Measurements from ENCODE around the gene COQ3.

The COQ3 gene

GRCh38 chr6:99330159-99330558, 63.8 kb downstream of the COQ3 start:
- DNase-seq = peak; percentile 24

DNA sequence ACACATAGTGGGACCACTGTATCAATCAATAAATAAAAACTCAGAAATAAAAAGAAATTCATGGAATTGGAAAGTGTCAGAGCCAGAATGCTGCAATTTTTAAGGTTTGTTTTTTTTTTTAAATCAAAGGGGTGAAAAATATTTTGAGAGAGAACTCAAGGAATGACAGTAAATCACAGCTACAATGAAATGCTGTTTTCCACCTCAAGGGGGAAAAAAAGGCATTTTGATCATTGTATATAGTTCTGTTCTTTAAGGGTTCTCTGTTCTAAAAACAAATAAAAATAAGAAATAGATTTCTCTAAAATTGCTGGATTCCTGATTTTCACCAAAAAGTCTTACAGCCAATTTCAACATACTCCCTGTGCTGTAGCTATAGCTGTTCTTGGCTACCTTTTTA, 69.0 kb downstream of the COQ3 start:
- DNase-seq = no peak

Measured in effector CD4-positive, alpha-beta T cell (primary cell).